HG02798 (cell line): ENCODE data around the gene AGXT2.

Experiments
- ATAC-seq: cut with Tn5 transposase; IDR thresholded peaks from one replicate; pipeline ENCODE4 v1.9.1; 2021; ENCODE audit warnings: mild to moderate bottlenecking; ENCODE audit not compliant: unreplicated experiment, poor library complexity

The AGXT2 gene

DNA sequence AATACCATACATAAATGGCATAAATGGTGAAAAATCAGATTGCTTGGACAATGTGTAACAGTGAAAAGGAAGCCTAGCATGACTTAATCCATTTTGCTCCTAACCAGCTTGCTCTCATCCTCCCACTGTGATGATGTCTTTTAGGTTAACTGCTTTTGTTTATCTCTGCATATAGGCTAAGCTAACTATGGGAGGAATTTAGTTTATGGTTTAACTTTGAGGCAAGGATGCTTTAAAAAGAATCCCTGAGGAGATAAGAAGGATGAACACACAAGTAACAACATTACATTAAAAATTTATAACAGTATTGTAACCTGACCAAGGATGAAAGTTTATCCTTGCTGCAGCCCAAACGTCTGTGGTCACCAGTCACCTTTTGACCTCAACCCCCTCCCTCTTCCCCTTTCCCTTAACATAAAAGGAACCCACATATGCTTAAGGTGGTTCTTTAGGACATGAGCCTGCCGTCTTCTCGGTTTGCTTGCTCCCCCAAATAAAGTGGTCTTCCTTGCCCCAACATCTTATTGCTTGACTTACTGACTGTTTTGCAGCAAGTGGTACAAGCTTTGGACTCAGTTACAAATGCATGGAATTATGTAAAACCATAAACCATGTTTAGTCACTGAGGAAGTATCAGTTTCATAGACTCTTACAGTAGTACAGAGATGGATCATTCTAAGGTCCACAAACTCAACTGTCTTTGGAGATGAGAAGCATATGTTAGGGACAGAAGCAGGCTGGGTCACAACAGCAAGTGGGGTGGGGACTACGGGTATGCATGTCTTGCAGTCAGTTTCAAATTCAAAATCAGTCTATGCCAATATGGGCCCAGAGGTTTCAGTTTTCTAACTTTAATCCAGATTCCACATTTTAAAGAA is 31.3 kb downstream of the AGXT2 start:
- peak; percentile 58 for ATAC-seq

DNA sequence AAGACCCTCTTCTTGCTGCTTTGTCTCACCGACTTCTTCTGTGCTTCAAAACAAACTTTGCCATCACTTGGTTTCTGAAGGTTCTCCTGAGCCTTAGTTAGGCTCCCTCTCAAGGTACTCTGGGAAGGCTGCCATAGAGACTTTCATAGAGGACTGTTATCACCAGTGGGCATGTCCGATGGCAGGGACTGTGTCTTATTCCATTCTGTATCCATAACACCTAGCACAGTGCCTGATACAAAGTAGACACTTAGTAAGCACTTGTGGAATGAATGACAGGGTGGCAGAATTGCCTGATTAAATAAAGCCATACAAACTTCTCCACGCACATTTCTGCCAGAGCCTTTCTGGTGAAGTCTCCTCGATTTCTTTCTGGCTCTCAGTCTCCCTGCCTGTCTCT is 32.7 kb downstream of the AGXT2 start:
- no peak for ATAC-seq

DNA sequence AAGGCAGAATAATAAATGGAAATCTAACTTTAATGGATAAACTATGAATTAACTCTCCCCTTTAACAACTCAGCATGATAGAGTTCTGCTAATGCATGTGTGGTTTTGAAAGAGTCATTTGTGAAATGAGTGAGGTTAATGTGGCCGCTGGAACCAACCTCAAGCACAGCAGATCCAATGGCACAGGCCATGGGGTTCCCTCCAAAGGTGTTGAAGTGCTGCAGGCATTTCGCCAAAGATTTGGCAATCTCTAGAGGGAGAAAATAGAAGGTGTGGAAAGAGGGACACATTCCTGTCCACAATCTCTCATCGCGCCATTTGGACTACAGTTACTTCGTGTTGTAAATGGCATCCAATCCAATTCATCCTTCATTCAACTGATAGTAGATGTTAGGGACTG is 35.0 kb downstream of the AGXT2 start:
- no peak for ATAC-seq

DNA sequence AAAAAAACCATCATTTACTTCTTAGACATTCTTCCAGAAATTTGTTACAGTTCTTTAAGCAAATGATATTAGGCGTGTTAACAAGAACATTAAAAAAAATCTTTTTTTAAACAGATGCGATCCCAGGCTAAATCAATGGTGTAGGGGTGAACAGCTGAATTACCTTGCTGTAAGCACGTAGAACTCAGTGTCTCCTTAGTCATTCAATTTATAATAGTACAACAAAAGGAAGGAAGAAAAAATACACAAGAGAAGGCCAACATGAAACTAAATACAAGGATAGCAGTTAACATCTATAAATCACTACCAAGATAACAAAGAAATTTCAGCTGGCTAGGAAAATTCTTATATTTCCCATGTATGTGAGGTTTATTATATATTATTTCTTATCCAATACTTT is 35.4 kb downstream of the AGXT2 start:
- ATAC-seq: no peak

DNA sequence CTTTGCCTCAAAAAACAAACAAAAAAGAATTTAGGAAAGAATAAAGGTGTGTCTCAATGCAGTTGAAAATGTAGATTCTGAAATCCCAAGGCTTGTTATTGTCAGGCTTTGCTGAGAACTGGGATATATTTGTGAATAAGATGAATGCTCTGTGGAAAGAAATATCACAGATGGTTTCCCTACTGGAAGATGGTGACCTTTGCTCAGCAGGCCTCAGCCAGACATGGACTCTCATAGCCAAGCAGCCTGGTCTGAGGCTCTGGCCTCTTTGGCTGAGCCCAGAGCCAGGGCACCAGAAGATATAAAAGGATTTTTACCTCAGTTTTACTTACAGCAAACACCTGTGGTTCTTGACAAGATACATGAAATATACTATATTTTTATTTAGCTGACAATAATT is 37.1 kb downstream of the AGXT2 start:
- no peak for ATAC-seq

DNA sequence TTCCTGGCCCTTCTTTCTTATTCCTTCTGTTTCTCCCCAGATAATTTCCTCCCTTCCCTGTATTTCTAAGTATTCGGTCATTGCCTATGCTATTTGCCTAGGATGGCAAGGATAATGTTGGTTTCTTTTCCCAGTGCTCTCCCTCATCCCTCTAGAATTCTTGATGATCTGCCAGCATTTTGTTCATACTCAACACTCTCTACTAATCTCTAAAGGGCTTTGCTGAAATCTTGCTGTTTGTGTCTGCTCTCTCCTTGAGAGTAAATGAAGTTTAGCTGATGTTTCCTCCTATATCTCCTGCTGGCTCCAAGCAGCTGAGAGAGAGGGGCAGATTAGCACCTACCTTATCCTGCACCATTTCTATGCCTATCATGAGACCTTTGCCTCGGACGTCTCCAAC is 38.1 kb downstream of the AGXT2 start:
- no peak for ATAC-seq

DNA sequence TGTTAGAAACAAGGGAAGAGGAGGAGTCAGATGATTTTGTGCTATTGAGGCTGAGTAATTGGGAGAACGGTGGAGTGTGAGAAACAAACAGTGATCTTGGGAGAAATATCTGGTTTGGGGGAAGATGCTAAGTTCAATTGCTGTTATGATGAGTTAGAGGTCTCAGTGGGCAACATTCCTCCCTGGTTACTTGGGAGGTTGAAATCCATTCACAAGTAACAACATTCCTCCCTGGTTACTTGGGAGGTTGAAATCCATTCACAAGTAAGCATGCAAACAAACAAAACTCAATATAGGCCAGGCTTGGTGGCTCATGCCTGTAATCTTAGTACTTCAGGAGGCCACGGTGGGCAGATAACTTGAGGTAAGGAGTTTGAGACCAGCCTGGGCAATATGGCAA is 38.7 kb downstream of the AGXT2 start:
- no peak for ATAC-seq

DNA sequence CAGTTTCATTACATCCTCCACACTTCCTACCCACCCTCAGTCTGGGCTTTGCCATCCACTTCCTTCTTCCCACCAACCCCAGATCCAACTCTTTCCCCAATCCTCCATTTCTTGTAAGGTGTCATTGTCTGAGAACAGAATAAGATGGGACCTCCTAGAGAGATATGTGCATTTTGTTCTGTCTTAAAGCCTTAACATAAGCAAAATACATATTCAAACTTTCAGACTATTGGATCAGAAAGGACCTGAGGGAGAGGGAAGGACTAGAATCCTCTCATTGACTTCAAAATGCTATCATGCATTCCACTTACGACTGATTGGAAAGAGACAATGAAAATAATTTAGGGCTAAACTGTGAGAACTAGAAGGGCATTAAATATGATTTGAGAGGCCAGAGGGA is 43.0 kb downstream of the AGXT2 start:
- ATAC-seq: no peak

DNA sequence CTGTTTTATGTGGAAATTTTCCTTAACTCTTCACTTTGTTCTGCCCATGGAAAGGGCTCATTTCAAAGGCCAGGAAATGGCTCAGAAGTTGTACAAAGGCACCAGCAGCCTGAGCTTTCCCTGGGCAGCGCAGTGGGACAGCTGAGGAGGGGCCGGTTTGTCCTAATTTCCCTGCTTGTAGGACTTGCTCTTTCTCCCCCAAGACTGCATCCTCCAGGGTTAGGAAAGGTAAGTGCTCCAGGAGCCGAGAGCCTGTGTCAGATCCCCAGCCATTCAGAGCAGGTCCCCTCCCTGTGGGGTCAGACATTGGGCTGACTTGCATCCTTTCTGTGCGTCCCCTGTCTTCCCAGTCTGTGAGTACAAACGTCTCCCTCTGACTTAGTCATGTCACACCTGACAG is 43.5 kb downstream of the AGXT2 start:
- ATAC-seq: no peak

DNA sequence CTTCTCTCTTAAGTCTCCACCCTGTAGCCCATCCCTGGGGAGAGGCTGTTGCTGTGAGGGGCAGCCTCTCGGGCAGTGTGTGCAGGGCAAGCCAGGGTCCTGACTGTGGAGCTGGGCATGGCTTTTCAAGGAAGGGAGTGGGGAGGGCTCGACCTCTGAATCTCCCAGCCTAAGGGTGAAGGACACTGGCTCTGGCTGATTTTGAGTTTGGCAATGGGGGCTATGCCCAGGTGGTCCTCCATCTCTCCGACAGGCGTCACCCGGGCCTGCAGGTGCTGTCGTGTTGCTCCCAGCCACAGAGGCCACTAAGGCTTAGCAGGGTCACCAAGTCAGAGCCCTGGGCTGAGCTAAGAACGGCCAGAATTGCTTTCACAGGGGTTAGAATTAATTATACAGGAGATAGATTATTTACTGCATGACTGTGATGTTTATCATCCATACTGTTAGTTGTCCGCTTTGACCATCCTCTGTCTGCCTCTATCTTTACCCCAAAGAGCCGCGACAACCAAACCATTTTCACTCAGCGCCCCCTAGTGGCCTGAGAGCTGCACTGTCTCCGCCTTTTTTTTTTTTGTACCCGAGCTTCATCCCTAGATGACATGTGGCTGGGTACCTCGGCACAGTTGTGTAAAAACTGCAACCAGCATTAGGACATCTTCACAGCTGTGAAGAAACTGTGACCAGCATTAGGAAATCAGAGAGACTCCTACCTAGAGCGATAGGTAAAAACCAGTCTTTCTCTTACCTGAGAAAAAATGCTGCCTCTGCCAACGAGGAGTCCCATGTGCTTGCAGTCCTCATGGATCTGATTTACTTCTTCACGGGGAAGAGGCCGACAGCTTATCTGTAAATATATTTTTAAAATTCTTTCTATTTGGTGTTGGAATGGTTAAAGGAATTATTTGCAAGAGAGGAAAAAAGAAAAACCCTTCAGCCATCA is 44.5 kb downstream of the AGXT2 start:
- ATAC-seq: peak; percentile 83

DNA sequence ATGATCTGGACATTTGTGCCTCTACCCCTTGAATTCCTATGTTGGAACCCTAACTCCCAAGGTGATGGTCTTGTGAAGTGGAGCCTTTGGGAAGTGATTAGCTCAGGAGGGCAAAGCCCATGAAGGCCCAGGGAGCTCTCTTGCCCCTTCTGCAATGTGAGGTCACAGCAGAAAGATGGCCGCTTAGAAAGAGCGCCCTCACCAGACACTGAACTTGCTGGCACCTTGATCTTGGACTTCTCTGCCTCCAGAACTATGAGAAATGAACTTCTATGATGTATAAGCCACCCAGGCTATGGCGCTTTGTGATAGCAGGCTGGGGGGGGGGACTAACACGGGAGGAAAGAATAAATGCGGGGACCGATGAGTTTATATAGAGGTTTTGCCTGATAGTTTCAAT is 45.3 kb downstream of the AGXT2 start:
- ATAC-seq: no peak

DNA sequence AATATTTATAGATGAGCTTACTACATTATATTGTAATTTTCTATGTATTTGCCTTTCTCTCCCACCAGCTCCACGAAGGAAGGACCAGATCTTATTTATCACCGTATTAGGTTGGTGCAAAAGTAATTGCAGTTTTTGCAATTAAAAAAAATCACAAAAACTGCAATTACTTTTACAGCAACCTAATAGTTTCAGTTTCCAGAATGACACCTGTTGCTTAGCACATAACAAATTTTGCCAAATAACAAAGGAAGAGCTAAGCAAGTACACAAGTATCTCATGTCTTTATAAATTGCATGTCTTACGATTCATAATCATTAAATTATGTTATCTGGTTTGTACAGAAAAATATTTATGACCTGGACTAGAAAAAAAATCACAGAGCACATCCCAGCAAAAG is 45.9 kb downstream of the AGXT2 start:
- no peak for ATAC-seq

DNA sequence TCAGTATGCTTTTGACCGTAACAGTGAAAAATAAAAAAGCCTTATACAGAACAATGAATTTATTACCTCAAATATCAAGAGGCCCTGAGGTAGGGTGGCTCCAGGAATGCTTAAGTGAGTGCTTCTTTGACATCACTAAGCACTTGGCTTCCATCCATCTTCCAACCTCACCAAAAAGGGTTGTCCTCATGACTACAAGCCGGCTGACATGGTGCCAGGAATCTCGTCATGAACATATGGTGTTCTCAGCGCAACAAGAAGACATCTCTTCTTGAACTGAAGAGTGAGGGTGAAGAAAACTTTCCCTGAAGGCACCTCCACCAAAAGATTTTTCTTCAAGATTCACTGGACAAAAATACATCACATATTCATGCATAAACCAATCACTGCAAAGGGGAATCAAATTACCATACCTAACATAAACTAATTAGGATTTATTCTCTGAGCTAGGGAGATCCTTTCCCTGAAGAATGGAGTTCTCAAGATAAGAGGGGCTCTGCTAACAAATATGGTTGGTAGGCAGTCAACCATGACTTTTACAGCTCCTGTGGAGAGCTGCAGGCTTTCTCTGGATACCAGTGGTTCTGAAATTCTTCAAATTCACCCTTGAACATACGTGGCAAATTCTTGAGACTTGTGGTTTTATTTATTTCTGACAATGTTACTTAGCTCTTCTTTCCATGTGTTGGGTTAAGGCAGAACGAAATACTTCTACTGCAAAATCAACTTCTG is 49.5 kb downstream of the AGXT2 start:
- no peak for ATAC-seq

DNA sequence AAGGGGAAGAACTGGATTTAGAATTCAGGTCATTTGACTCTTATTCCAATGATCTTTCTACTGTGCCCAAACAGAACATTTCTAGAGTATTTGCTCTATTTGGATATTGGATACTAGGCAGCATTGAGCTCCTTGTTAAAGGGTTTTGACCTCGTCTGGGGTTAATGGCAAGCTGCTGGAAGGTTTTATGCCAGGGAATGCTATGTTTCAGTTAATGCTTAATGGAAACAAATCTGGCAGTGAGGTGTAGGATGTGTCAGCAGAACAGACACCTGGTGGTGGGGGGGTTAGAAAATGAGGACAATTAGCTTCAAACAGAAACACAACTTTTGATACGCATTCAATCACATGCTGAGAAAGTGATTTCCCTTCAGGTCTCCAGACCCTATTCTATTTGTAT is 51.5 kb downstream of the AGXT2 start:
- no peak for ATAC-seq

DNA sequence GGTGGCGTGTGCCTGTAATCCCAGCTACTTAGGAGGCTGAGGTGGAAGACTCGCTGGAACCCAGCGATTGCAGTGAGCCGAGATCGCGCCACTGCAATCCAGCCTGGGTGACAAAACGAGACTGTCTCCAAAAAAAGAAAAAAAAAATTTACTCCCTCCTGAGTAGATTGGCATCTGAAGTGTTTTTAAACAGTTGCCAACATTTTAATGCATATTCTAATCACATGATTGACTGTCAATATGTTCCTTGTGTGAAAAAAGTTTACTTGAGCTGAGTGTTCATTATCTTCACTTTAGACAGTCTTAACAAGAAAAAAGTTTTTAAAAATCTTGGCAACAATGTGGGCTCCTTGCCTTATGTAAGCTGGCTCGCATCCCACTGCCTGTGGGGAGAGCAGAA is 53.8 kb downstream of the AGXT2 start:
- ATAC-seq: no peak

DNA sequence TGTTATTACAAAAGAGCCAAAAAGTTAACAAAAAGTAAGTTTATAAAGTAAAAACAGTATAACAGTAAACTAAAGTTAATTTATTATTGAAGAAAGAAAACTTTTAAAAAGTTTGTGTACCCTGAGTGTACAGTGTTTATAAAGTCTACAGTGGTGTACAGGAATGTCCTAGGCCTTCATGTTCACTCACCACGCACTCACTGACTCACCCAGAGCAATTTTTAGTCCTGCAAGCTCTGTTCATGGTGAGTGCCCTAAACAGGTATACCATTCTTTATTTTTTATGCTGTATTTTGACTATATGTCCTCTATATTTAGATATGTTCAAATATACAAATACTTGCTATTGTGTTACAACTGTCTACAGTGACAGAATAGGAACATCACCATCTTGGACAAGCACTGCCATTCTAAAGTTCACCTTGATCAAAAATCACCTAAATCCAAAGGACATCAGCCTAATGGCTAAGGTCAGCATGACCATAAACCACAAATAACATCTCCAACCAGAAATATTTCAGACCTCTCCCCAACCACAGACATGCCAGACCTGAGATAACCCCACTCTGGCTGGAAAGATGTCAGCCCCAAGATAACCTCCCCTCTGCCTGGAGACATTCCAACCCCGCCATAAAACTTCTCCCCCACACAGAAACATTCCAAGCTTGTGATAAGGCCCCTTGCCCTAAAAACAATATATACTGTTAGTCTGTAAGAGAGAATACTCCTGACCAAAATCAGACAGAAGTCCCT is 56.1 kb downstream of the AGXT2 start:
- no peak for ATAC-seq

DNA sequence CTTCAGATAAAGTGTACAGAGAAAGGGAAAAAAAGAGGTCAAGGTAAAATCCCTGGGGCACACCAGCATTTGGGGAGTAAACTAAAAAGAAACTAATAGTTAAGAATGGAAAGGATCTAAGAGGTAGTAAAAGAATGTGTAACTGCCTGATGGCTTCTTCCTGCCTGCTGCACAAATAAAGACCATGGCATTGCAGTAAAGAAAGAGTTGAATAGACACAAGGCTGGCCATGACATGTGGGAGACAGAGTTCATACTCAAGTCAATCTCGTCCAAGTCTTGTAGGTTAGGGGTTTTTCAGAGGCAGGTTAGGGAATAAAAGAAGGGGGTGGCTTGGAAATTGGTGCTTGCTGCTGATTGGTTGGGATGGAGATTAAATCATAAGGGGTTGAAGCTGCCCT is 60.8 kb downstream of the AGXT2 start:
- no peak for ATAC-seq

DNA sequence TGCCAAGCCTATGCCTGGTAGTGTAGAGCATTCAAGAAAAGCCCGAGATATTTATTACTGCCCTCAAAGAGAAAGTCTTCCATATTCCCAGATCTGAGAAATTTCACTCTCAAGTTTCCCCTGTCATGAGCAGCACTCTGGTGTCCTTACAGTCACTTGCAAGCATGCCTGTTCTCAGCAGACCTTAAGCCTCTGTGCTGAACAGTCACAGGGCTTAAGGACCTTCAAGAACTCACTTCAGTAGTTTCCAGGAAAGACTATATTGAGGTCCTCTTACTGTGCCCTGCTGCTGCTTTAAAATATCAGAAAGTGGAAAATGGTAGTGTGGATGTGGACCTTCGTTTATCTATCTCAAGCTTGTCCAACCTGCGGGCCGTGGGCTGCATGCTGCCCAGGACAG is 64.9 kb downstream of the AGXT2 start:
- no peak for ATAC-seq

DNA sequence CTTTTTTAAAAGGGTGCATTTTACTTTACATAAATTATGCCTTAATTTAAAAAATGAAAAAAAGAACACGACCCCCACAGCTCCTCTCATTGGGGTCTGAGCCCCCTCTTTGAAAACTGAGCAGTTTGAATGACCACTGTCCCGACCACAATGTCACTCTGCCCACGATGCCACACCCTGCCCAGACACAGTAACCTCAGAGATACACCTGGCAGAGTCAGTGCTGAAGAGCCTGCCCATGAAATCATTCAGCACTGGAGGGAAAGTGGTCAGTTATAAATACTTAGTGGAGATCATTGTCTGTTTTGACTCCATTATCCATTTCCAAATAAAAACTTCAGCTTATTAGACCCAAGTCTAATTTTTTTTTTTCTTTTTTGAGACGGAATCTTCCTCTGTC is 69.1 kb downstream of the AGXT2 start:
- peak; percentile 40 for ATAC-seq
